Measurements from ENCODE around the gene CDC37. TPM values are rescaled to one million over a fixed set of nuclear protein-coding genes. Genes with fewer than 3 reads are reported as not detected.

CDC37 gene
- total RNA-seq, 1 donor from 2014 or later = 142 TPM

DNA sequence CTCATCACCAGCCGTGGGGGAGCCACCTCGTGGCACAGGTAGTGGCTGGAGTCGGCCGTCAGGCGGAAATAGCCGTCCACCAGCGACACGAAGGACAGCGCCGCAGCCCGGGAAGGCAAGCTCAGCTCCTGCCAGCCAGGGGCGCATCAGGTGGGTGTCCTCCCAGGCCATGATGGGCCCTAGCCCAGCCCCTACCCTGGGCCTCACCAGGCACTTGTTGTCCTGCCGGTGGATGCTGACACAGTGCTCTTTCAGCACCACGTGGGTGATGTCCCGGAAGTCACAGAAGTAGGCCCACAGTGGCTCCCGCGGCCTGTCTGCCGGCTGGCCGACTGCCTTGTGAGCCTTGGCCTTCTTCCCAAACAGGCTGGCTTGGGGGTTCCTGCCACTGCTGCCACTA, 38.7 kb downstream of the CDC37 start:
- no peak overlapping the region for H3K27ac Mint-ChIP-seq
- H3F3A ChIP-seq (ENCODE audit: low read depth) = no peaks in the 10 kb centered on the region
- H3K36me3 Mint-ChIP-seq = peaks cover 20% of the 10 kb centered on the region
- no peaks in the 10 kb centered on the region for H4K20me1 ChIP-seq (ENCODE audit: low read depth)
- peaks cover 2% of the 10 kb centered on the region for H3K27me3 Mint-ChIP-seq (ENCODE audit: insufficient read depth, low read depth)
- no peaks in the 10 kb centered on the region for H3K79me2 ChIP-seq (ENCODE audit: low read depth)
- no peak overlapping the region for H3K9ac ChIP-seq
- TF ChIP-seq EZH2 (IDR thresholded peaks at IDR 0.05) (no peak), EZH2phosphoT487 (IDR thresholded peaks at IDR 0.05) (no peak)
- TF ChIP-seq, protein P1, sequence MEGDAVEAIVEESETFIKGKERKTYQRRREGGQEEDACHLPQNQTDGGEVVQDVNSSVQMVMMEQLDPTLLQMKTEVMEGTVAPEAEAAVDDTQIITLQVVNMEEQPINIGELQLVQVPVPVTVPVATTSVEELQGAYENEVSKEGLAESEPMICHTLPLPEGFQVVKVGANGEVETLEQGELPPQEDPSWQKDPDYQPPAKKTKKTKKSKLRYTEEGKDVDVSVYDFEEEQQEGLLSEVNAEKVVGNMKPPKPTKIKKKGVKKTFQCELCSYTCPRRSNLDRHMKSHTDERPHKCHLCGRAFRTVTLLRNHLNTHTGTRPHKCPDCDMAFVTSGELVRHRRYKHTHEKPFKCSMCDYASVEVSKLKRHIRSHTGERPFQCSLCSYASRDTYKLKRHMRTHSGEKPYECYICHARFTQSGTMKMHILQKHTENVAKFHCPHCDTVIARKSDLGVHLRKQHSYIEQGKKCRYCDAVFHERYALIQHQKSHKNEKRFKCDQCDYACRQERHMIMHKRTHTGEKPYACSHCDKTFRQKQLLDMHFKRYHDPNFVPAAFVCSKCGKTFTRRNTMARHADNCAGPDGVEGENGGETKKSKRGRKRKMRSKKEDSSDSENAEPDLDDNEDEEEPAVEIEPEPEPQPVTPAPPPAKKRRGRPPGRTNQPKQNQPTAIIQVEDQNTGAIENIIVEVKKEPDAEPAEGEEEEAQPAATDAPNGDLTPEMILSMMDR (IDR thresholded peaks at IDR 0.05) = no peak
- H3K27ac ChIP-seq = no peak overlapping the region
- no peaks in the 10 kb centered on the region for H3K9me3 Mint-ChIP-seq
- H3K4me1 Mint-ChIP-seq = no peaks in the 10 kb centered on the region
- H3K36me3 ChIP-seq = no peaks in the 10 kb centered on the region
- H2AFZ ChIP-seq (replicated peaks) = no peak overlapping the region
- DNase-seq (ENCODE audit: low spot score) = no peak
- H3K9me3 ChIP-seq (ENCODE audit: low read depth) = no peaks in the 10 kb centered on the region
- no peaks in the 10 kb centered on the region for H3K27me3 ChIP-seq
- no peaks in the 10 kb centered on the region for H3K4me1 ChIP-seq
- no peak overlapping the region for H3K4me3 ChIP-seq
- H3K4me3 Mint-ChIP-seq = no peak overlapping the region
- no peak overlapping the region for H3K4me2 ChIP-seq

DNA sequence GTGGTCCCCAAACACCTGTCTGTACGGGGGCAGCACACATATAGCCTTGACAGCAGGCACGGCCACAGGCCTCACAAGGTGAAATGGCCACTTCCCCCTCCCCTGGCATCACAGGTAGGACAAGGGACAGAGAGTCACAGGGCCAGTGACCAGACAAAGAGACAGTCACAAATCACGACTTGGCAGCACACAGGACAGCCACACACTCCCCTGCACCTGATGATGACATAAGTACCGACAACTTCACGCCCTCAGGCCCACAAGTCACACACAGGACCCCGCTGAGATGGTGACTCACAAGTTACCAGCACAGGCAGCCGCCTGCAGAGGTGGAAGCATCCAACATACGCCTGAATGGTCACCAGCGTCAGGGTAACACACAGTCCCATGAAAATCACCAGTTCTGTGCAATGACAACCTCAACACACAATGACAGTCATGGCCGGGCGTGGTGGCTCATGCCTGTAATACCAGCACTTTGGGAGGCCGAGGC, 39.5 kb downstream of the CDC37 start:
- H3K4me1 Mint-ChIP-seq = no peaks in the 10 kb centered on the region
- H3K27ac ChIP-seq = no peak overlapping the region
- H3K4me3 ChIP-seq = no peak overlapping the region
- H3K9me3 Mint-ChIP-seq = no peaks in the 10 kb centered on the region
- no peak overlapping the region for H3K4me2 ChIP-seq
- no peaks in the 10 kb centered on the region for H3K4me1 ChIP-seq
- no peak overlapping the region for H3K9ac ChIP-seq
- no peaks in the 10 kb centered on the region for H3K79me2 ChIP-seq (ENCODE audit: low read depth)
- H3K27me3 Mint-ChIP-seq (ENCODE audit: insufficient read depth, low read depth) = peaks cover under 1% of the 10 kb centered on the region
- no peak for DNase-seq (ENCODE audit: low spot score)
- H3K27me3 ChIP-seq = no peaks in the 10 kb centered on the region
- H3K36me3 ChIP-seq = no peaks in the 10 kb centered on the region
- H4K20me1 ChIP-seq (ENCODE audit: low read depth) = no peaks in the 10 kb centered on the region
- no peaks in the 10 kb centered on the region for H3F3A ChIP-seq (ENCODE audit: low read depth)
- no peak overlapping the region for H3K27ac Mint-ChIP-seq
- peaks cover 17% of the 10 kb centered on the region for H3K36me3 Mint-ChIP-seq
- no peak overlapping the region for H3K4me3 Mint-ChIP-seq
- no peaks in the 10 kb centered on the region for H3K9me3 ChIP-seq (ENCODE audit: low read depth)
- H2AFZ ChIP-seq (replicated peaks) = no peak overlapping the region
- no peak for TF ChIP-seq EZH2phosphoT487 (IDR thresholded peaks at IDR 0.05)
- TF ChIP-seq EZH2 (IDR thresholded peaks at IDR 0.05) = no peak
- TF ChIP-seq, protein P1 (IDR thresholded peaks at IDR 0.05) = no peak

DNA sequence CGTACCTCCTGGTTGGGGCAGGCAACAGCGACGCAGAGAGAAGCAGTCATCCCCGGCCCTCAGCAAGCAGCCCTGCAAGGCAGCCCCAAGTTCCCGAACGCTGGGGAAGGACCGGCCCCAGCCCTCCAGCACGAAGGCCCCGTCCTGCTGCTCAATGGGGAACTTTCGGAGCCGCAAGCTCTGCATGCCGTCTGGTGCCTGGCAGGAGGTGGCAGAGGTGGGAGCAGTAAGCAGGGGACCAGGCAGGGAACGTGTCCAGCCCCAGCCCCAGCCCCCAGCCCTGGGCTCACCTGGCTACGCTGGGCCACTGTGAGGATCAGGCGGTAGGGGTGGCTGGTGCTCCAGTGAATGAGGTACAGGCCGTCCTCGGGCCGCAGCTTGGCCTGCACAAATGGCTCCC, 41.1 kb downstream of the CDC37 start:
- Histone ChIP-seq H3F3A (ENCODE audit: low read depth) (no peaks in the 10 kb centered on the region), H3K27me3 (no peaks in the 10 kb centered on the region), H3K4me2 (no peak overlapping the region), H3K9me3 (ENCODE audit: low read depth) (no peaks in the 10 kb centered on the region), H3K36me3 (no peaks in the 10 kb centered on the region), H3K79me2 (ENCODE audit: low read depth) (no peaks in the 10 kb centered on the region), H3K4me1 (no peaks in the 10 kb centered on the region), H3K27ac (no peak overlapping the region), H3K4me3 (no peak overlapping the region), H3K9ac (no peak overlapping the region), H2AFZ (replicated peaks) (no peak overlapping the region), H4K20me1 (ENCODE audit: low read depth) (no peaks in the 10 kb centered on the region)
- Mint-ChIP-seq H3K36me3 (peaks cover 15% of the 10 kb centered on the region), H3K27me3 (ENCODE audit: insufficient read depth, low read depth) (peaks cover 2% of the 10 kb centered on the region), H3K4me1 (no peaks in the 10 kb centered on the region), H3K9me3 (no peaks in the 10 kb centered on the region), H3K4me3 (no peak overlapping the region), H3K27ac (no peak overlapping the region)
- no peak for TF ChIP-seq EZH2 (IDR thresholded peaks at IDR 0.05)
- TF ChIP-seq EZH2phosphoT487 (IDR thresholded peaks at IDR 0.05) = no peak
- TF ChIP-seq, protein P1 (IDR thresholded peaks at IDR 0.05) = no peak
- DNase-seq (ENCODE audit: low spot score) = no peak

Measured in neural progenitor cell (in vitro differentiated cells).